ENCODE measurements around the gene TM9SF3. TPM values are rescaled to one million over a fixed set of nuclear protein-coding genes. Genes with fewer than 3 reads are reported as not detected.

The TM9SF3 gene
- total RNA-seq = 121 TPM

DNA sequence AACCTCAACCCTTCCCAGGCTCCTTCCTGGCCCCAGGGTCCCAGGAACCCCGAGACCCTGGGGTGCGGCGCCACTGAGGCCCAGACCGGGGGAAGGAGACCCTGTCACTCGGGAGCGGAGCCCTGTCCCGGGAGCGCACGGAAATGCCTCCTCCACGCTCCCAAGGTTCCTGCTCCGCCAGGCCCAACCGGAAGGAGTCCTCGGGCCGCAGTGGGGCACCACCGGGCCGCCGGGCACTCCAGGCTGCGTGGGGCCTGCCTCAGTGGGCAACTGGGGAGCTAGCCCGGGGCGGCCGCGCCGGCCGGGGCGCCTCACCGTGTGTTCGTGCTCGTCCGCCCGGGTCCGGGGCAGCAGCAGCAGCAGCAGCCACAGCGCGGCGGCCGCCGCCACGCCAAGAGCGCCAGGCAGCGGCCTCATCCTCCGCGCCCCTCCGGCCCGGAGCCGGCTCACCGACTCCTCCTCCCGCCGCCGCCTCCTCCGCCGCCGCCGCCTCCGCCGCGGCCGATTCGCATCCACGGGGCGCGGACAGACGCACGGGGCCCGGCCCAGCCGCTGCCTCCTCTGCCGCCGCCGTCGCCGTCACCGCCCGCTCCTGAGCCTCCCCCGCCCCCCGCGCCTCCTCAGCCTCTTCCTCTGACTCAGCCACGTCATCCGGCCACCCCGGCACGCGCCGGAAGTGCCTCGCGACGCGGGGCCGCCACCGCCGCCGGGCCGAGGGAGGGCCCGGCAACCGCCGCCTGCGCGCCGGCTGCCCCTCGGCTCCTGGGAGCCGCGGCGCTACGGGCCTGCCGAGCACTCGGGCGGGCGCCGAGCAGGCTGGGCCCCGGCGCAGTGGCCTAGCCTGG lies at the start of gene TM9SF3:
Gene TM9SF3 (minus strand): TSS at position 594 of the 845 bp plus-strand sequence. CDS start 177 bp downstream, at position 417.

DNA sequence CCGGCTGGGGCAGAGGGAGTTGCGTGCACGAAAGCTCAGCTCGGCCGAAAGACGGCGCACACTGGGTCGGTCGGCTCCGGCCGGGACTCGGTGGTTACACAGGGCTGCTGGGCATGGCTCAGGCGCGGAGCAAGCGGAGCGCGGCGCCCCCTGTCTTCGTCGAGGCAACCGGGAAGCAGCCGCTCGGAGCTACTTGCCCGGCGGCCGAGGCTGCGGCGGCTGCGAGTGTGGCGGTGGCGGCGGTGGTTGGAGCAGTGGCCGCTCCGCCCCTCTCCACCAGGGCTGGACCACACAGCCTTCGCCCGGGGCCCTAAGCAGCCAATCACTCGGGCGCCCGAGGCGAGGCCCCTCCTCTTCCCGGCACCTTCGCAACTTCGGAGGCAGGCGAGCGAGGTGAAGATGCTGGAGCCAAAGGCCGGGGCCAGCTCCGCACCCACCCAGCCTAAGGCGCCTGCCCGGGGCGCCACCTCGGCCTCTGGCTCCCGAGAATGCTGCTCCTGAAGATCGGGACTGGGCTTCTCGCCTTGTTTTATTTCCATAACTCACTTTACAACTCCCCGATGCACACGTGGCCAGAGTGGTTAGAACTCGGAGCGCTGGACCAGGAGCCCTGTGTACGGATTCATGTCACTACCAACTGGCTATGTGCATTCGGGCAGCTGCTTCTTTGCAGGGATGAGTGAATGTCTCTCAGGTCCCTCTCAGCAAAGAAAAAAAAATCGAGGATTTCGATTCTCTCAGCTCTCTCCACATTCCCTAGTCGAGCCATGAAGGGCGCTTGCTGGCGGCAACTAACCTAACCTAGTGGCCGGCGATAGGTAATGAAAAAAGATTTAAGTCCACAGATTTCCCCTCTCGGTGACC lies 72.9 kb downstream of the TM9SF3 start, which contains the start of gene TLL2:
Gene TLL2 (minus strand): TSS at position 229 of the 864 bp plus-strand sequence. CDS start 241 bp downstream, outside the sequence.

Other genes with a start within 250 kb of the TM9SF3 start
- not detected for gene OPALIN, start 228.0 kb downstream of the TM9SF3 start, total RNA-seq
- gene TLL2, start 73.1 kb downstream of the TM9SF3 start, total RNA-seq = 1.5 TPM
- gene PIK3AP1, start 133.5 kb upstream of the TM9SF3 start, total RNA-seq = 5.4 TPM
- gene LCOR, start 245.3 kb upstream of the TM9SF3 start, total RNA-seq = 85.5 TPM

Measured in camera-type eye (tissue), 1 donor.